HTR-8/SVneo (cell line): ENCODE results near the gene LRRC56.
A peak's percentile ranks its signal among the peaks of the same experiment; 100 is the strongest.
"Not testable (repeated sequence)": the region's sequence is repeated elsewhere in the genome, so short reads cannot be mapped to it uniquely, and the experiment has no call there.

ENCODE experiments used
- DNase-seq: peaks from one replicate; pipeline ENCODE4 v3.0.0; 2011; ENCODE audit warnings: low spot score, mixed read lengths; ENCODE audit not compliant: insufficient read length
- FAIRE-seq: peaks from 2 replicates; lab custom pipeline; 2011; peaks lifted over from hg19 to GRCh38; lab: Jason Lieb, UNC

Gene LRRC56

GRCh38 chr11:568306-569157 is 31.2 kb downstream of the LRRC56 start:
- FAIRE-seq (peak; percentile 99), DNase-seq (peak; percentile 95)

GRCh38 chr11:569158-569885 is 32.0 kb downstream of the LRRC56 start:
- FAIRE-seq: no peak

GRCh38 chr11:571802-572185 is 34.5 kb downstream of the LRRC56 start:
- DNase-seq (no peak), FAIRE-seq (no peak)

More at GRCh38 chr11:569158-569885, 32.0 kb downstream of the LRRC56 start:
- DNase-seq: no peak

GRCh38 chr11:573146-573759 is 35.9 kb downstream of the LRRC56 start:
- FAIRE-seq: no peak
- DNase-seq: no peak

GRCh38 chr11:574031-574570 is 36.8 kb downstream of the LRRC56 start:
- not testable (repeated sequence) for DNase-seq, FAIRE-seq

GRCh38 chr11:574632-575312 is 37.4 kb downstream of the LRRC56 start:
- FAIRE-seq (peak; percentile 9), DNase-seq (no peak)

GRCh38 chr11:575313-575995 is 38.1 kb downstream of the LRRC56 start:
- no peak for FAIRE-seq
- peak; percentile 65 for DNase-seq

- peak; percentile 98 for FAIRE-seq
Measured at GRCh38 chr11:575996-576768, 38.9 kb downstream of the LRRC56 start, which contains the start of gene PHRF1. PHRF1 (plus strand) TSS chr11:576470; CDS start chr11:581513, 5,043 bp downstream.

GRCh38 chr11:576811-577610 is 39.7 kb downstream of the LRRC56 start:
- FAIRE-seq: peak; percentile 63
- no peak for DNase-seq

More at GRCh38 chr11:575996-576768, 38.9 kb downstream of the LRRC56 start, which contains the start of gene PHRF1:
- DNase-seq: peak; percentile 98

- FAIRE-seq: no peak
- no peak for DNase-seq
Measured at GRCh38 chr11:577611-577894, 40.2 kb downstream of the LRRC56 start.

GRCh38 chr11:578276-579035 is 41.1 kb downstream of the LRRC56 start:
- FAIRE-seq: no peak

GRCh38 chr11:579830-580601 is 42.7 kb downstream of the LRRC56 start:
- DNase-seq (no peak), FAIRE-seq (no peak)

More at GRCh38 chr11:578276-579035, 41.1 kb downstream of the LRRC56 start:
- DNase-seq: no peak

GRCh38 chr11:581342-581741 is 44.0 kb downstream of the LRRC56 start:
- no peak for FAIRE-seq
- no peak for DNase-seq

- DNase-seq: no peak
- no peak for FAIRE-seq
Measured at GRCh38 chr11:581752-582151, 44.4 kb downstream of the LRRC56 start.

- DNase-seq (no peak), FAIRE-seq (no peak)
Measured at GRCh38 chr11:584287-584686, 47.0 kb downstream of the LRRC56 start.
